Measurements from ENCODE around the gene NSMF. TPM values are rescaled to one million over a fixed set of nuclear protein-coding genes. Genes with fewer than 3 reads are reported as not detected.

Gene NSMF
- total and polyA plus RNA-seq, 2 of the 8 experiments (the other 6 are each of a cell fraction or from before 2014, with no cell fraction given): 56.7 to 65.1 TPM

DNA sequence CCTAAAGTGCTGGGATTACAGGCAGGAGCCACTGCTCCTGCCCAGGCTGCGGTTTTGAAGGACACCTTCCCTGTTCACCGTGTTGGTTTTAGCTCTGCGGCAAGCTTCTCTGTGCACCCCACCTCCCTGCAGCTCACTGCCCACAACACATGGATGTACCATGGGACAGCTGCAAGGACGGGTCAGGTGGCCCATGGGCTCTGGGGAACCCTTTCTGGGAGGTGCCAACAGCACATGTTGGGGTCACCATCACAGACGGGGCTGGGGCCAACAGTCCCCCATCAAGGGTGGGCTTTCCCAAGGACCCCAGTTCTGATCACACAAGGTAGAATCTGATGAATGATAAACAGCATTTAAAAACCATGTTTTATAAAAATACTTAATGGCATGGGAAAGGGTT is 43.7 kb downstream of the NSMF start (continued):
- TF ChIP-seq, protein P1, sequence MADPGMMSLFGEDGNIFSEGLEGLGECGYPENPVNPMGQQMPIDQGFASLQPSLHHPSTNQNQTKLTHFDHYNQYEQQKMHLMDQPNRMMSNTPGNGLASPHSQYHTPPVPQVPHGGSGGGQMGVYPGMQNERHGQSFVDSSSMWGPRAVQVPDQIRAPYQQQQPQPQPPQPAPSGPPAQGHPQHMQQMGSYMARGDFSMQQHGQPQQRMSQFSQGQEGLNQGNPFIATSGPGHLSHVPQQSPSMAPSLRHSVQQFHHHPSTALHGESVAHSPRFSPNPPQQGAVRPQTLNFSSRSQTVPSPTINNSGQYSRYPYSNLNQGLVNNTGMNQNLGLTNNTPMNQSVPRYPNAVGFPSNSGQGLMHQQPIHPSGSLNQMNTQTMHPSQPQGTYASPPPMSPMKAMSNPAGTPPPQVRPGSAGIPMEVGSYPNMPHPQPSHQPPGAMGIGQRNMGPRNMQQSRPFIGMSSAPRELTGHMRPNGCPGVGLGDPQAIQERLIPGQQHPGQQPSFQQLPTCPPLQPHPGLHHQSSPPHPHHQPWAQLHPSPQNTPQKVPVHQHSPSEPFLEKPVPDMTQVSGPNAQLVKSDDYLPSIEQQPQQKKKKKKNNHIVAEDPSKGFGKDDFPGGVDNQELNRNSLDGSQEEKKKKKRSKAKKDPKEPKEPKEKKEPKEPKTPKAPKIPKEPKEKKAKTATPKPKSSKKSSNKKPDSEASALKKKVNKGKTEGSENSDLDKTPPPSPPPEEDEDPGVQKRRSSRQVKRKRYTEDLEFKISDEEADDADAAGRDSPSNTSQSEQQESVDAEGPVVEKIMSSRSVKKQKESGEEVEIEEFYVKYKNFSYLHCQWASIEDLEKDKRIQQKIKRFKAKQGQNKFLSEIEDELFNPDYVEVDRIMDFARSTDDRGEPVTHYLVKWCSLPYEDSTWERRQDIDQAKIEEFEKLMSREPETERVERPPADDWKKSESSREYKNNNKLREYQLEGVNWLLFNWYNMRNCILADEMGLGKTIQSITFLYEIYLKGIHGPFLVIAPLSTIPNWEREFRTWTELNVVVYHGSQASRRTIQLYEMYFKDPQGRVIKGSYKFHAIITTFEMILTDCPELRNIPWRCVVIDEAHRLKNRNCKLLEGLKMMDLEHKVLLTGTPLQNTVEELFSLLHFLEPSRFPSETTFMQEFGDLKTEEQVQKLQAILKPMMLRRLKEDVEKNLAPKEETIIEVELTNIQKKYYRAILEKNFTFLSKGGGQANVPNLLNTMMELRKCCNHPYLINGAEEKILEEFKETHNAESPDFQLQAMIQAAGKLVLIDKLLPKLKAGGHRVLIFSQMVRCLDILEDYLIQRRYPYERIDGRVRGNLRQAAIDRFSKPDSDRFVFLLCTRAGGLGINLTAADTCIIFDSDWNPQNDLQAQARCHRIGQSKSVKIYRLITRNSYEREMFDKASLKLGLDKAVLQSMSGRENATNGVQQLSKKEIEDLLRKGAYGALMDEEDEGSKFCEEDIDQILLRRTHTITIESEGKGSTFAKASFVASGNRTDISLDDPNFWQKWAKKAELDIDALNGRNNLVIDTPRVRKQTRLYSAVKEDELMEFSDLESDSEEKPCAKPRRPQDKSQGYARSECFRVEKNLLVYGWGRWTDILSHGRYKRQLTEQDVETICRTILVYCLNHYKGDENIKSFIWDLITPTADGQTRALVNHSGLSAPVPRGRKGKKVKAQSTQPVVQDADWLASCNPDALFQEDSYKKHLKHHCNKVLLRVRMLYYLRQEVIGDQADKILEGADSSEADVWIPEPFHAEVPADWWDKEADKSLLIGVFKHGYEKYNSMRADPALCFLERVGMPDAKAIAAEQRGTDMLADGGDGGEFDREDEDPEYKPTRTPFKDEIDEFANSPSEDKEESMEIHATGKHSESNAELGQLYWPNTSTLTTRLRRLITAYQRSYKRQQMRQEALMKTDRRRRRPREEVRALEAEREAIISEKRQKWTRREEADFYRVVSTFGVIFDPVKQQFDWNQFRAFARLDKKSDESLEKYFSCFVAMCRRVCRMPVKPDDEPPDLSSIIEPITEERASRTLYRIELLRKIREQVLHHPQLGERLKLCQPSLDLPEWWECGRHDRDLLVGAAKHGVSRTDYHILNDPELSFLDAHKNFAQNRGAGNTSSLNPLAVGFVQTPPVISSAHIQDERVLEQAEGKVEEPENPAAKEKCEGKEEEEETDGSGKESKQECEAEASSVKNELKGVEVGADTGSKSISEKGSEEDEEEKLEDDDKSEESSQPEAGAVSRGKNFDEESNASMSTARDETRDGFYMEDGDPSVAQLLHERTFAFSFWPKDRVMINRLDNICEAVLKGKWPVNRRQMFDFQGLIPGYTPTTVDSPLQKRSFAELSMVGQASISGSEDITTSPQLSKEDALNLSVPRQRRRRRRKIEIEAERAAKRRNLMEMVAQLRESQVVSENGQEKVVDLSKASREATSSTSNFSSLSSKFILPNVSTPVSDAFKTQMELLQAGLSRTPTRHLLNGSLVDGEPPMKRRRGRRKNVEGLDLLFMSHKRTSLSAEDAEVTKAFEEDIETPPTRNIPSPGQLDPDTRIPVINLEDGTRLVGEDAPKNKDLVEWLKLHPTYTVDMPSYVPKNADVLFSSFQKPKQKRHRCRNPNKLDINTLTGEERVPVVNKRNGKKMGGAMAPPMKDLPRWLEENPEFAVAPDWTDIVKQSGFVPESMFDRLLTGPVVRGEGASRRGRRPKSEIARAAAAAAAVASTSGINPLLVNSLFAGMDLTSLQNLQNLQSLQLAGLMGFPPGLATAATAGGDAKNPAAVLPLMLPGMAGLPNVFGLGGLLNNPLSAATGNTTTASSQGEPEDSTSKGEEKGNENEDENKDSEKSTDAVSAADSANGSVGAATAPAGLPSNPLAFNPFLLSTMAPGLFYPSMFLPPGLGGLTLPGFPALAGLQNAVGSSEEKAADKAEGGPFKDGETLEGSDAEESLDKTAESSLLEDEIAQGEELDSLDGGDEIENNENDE (IDR thresholded peaks at IDR 0.05; ENCODE audit: insufficient replicate concordance, low read length): no peak
- TF ChIP-seq NANOG (IDR thresholded peaks at IDR 0.05; ENCODE audit: insufficient read depth, low read depth, low read length, poor library complexity, severe bottlenecking) (no peak), SIX5 (IDR thresholded peaks at IDR 0.05; ENCODE audit: low read depth, low read length) (no peak), RFX5 (IDR thresholded peaks at IDR 0.05; ENCODE audit: borderline replicate concordance, low read depth, low read length) (no peak), SUZ12 (IDR thresholded peaks at IDR 0.05; ENCODE audit: low read length) (no peak), CHD1 (IDR thresholded peaks at IDR 0.05; ENCODE audit: low read depth, low read length) (no peak)

All from H1 (cell line).